Uterus (tissue), 2 donors: Measurements from ENCODE around the gene PTGES2.

ENCODE experiments used
- POLR2A ChIP-seq, 2 donors: fragments of 450-650 bp; IDR thresholded peaks; one replicate each; pipeline ENCODE4 v1.6.1; 2016; ENCODE audit warnings: antibody characterized with exemption in 2 of 2, mild to moderate bottlenecking in 1 of 2, moderate library complexity in 1 of 2
- TF ChIP-seq, protein P1 (sequence below), 4 experiments: fragments of 200-600 bp in 2 of 4; fragments of 450-650 bp in 2 of 4; sonication (generic) in 2 of 4; IDR thresholded peaks; one replicate each; pipeline ENCODE4 v1.5.1; 2016 to 2019; ENCODE audit warnings: antibody characterized with exemption in 4 of 4, mild to moderate bottlenecking in 2 of 4, moderate library complexity in 1 of 4

DNA sequence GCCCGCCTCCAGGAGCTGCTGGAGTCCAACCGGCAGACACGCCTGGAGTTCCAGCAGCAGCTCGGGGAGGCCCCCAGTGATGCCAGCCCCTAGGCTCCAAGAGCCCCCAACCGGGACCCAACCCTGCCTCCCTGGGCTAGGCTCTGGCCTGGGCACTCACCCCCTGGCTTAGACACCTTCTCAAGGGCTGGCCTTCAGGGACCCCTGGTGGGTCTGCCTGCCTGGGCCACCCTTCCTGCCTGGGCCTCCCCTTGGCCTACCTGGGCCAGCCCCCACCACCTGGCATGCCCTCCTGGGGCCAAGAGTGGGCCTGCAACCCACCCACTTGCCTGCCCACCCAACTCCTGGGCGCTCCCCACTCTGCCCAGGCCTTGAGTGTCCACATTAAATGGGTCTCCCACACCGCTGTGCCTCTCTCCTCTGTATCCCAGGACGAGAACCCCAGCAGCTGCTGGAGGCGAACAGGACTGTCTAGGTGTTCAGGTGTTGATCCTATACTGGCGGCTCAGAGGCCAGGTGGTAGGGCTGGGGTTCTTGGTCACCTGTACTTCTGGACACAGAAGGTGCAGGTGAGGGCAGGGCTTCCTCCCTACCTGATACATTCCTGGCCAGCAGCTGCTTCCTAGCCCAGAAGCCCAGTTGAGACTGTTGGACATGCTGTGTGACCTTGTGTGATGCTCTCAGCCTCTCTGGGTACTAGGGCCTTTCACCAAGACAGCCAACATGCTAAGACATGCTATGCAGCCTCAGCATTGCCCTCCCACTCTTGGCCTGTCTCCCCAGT lies 36.2 kb upstream of the PTGES2 start:
- no peak for TF ChIP-seq POLR2A (IDR thresholded peaks at IDR 0.05)
- TF ChIP-seq, protein P1, sequence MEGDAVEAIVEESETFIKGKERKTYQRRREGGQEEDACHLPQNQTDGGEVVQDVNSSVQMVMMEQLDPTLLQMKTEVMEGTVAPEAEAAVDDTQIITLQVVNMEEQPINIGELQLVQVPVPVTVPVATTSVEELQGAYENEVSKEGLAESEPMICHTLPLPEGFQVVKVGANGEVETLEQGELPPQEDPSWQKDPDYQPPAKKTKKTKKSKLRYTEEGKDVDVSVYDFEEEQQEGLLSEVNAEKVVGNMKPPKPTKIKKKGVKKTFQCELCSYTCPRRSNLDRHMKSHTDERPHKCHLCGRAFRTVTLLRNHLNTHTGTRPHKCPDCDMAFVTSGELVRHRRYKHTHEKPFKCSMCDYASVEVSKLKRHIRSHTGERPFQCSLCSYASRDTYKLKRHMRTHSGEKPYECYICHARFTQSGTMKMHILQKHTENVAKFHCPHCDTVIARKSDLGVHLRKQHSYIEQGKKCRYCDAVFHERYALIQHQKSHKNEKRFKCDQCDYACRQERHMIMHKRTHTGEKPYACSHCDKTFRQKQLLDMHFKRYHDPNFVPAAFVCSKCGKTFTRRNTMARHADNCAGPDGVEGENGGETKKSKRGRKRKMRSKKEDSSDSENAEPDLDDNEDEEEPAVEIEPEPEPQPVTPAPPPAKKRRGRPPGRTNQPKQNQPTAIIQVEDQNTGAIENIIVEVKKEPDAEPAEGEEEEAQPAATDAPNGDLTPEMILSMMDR (IDR thresholded peaks at IDR 0.05), result no peak
